ENCODE measurements around the gene IQCK. TPM values are rescaled to one million over a fixed set of nuclear protein-coding genes. Genes with fewer than 3 reads are reported as not detected.
A peak's percentile ranks its signal among the peaks of the same experiment; 100 is the strongest.

Gene IQCK
- total RNA-seq, 1 donor from 2014 or later, result 10.9 TPM

GRCh38 chr16:19802612-19803011 lies 84.5 kb downstream of the IQCK start:
- no peak for DNase-seq (ENCODE audit: low read depth in 2 of 2)

DNA sequence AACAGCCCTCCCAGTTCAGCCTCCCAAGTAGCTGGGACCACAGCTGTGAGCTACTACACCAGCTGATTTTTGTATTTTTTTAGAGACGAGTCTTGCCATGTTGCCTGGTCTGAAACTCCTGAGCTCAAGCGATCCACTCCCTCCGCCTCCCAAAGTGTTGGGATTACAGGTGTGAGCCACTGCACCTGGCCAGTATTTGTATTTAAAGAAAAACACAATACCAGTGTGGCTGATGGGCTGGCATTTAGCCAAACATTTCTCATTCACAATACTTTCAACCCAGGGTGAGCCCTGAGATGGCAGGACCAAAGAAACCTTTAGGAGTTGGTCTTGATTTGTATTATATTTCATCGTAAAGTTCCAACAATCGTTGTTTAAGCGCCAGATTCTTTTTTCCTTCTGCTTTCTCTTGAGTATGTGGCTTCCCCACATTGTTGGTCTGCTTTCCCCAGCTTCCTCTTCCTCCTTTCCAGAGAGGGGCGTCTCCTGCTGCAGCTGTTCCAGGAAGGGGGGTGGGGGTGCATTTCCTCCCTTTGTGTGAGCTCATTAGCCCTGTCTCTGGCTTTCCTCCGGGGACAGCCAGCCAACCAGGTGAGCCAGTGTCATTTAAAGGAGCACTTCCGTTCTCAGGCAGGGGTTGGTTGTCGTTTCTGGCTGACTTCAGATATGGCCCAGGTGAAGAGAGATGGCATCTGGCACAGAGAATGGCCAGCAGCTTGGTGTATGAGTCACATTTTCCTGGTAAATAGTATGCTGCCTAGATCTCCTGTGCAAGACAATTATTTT lies 86.7 kb downstream of the IQCK start:
- DNase-seq (ENCODE audit: low read depth in 2 of 2), result peak; percentile 93 to 99

- DNase-seq (ENCODE audit: low read depth in 2 of 2), result no peak
These were observed 87.5 kb downstream of the IQCK start for GRCh38 chr16:19805459-19806162.

- DNase-seq (ENCODE audit: low read depth in 2 of 2), result no peak
These were observed 90.1 kb downstream of the IQCK start for GRCh38 chr16:19808061-19808641.

DNA sequence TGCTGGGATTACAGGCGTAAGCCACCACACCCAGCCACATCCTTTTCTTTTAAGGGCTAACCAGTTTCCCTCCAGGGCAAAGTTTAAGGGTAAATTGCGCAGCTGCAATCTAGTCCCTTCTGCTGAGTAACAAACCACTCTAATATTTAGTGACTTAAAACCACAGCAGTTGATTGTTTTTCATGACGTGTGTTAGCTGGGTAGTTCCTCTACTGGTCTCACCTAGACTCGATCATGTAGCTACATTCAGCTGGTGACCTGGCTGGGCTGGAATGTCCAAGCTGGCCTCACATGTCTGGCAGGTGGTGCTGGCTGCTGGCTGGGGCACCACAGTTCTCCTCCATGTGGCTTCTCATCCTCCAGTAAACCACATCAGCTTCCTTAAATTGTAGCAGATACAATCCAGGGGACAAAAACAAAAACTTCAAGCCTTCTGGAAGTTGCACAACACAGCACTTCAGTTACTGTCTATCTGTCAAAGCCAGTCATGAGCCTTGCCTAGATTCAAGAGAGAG lies 91.1 kb downstream of the IQCK start:
- DNase-seq (ENCODE audit: low read depth in 2 of 2), result peak; percentile 27 to 37

GRCh38 chr16:19809693-19810092 lies 91.6 kb downstream of the IQCK start:
- no peak for DNase-seq (ENCODE audit: low read depth in 2 of 2)

DNA sequence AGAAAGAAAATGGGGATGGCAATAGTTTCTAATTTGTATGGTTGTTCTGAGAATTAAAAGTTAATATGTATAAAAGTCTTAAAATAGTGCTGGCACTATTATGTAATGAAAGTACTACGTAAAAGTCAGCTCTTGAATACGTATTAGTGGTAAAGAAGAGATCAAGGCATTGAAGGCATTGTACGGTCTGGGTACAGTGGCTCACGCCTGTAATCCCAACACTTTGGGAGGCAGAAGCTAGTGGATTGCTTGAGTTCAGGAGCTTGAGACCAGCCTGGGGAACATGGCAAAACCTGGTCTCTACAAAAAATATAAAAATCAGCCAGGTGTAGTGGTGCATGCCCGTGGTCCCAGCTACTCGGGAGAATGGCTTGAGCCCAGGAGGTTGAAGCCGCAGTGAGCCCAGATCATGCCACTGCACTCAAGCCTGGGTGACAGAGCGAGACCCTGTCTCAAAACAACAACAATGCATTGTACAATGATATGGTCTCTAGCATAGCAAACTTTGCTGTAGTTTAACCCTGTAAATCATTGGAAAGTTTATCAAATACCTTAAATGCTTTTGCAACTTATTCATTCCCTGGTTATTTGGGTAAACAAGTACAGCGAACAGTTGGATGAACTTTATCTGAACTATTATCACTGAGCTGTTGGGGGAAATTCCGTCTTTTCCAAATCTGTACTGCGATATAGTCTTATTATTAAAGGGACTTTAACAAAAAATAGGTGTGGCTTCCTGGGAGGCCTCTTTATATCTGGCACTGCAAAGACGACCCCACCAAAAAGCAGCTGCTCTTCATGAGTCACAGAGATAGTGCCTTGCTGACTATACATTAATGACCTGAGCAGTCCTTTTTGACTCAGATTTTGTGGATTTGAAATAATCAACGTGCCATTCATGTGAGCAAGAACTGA lies 93.0 kb downstream of the IQCK start:
- peak; percentile 65 to 77 for DNase-seq (ENCODE audit: low read depth in 2 of 2)

- DNase-seq (ENCODE audit: low read depth in 2 of 2), result no peak
These were observed 94.9 kb downstream of the IQCK start for GRCh38 chr16:19812986-19813385.

- no peak for DNase-seq (ENCODE audit: low read depth in 2 of 2)
These were observed 97.3 kb downstream of the IQCK start for GRCh38 chr16:19815418-19815817.

DNA sequence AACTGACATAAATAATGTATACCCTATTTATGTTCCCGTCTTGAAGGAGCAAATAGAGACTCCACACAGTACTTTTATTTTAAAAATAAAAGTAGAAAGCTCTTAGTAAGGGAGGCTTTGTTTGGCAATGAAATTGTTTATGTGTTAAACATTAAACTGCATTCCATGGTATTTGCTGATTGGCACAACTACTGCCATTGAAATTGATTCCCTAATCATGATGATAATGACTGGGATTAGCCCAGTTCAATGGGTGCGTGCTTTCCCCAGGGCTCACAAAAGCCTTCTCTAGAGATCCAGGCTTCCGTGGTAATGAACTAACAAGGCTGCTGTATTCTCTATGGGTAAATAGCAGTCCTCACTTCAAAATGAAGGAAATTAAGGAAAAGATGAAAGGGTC lies 99.1 kb downstream of the IQCK start:
- DNase-seq (ENCODE audit: low read depth in 2 of 2), result no peak

- no peak for DNase-seq (ENCODE audit: low read depth in 2 of 2)
These were observed 99.8 kb downstream of the IQCK start for GRCh38 chr16:19817875-19818274.

GRCh38 chr16:19822533-19822932 lies 104.5 kb downstream of the IQCK start:
- DNase-seq (ENCODE audit: low read depth in 2 of 2), result no peak

- DNase-seq (ENCODE audit: low read depth in 2 of 2), result no peak
These were observed 105.3 kb downstream of the IQCK start for GRCh38 chr16:19823322-19823721.

GRCh38 chr16:19824216-19824615 lies 106.1 kb downstream of the IQCK start:
- DNase-seq (ENCODE audit: low read depth in 2 of 2), result no peak

- no peak for DNase-seq (ENCODE audit: low read depth in 2 of 2)
These were observed 112.0 kb downstream of the IQCK start for GRCh38 chr16:19829844-19830692.

DNA sequence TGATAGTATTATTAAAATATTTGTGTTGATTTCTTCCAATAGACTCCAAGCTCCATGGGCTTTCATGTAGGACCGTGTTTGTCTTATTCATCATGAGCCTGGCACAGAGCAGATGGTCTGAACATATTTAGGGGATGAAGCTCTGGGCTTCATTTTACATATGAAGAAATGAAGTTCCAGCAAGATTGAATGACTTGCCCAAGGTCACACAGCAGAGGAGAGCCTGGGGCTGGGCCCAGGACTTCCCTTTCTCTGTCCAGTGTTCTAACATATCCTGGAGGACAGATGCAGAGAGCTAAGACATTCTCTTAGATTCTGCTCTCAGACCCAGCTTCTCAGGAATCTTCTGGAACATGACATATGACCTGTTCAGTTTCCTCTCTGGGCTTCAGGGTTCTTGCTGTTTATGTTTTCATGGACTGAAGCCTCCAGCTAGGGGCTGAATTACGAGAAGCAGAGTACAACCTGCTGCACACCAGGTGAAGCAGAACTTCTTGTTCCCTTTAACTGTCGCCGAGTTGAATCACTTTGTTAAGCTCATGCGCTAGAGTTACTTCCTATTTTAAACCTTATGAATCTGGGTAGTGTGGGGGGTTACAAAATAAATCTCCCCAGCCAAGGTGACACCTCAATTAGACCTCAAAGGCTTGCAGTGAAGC lies 113.0 kb downstream of the IQCK start:
- DNase-seq (ENCODE audit: low read depth in 2 of 2), result peak in 1 of 2 donors; percentile 83

- peak in 1 of 2 donors; percentile 84 for DNase-seq (ENCODE audit: low read depth in 2 of 2)
These were observed 113.6 kb downstream of the IQCK start for GRCh38 chr16:19831678-19832077.

- peak in 1 of 2 donors; percentile 38 for DNase-seq (ENCODE audit: low read depth in 2 of 2)
These were observed 115.1 kb downstream of the IQCK start for GRCh38 chr16:19833176-19833575.

GRCh38 chr16:19833581-19833980 lies 115.5 kb downstream of the IQCK start:
- DNase-seq (ENCODE audit: low read depth in 2 of 2), result no peak

DNA sequence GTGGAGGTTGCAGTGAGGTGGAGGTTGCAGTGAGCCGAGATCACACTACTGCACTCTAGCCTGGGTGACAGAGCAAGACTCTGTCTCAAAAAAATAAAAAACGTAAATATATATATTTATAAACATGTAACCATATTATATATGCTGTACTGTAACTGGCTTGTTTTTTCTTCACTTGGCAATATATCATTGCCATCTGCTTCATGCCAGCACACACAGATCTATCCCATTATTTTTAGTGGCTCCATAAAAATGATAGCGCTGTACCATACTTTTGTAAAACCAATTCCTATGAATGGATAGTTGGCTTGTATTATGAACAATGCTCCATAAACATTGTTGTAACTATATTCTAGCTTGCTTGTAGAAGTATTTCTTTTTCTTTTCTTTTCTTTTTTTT lies 117.1 kb downstream of the IQCK start:
- no peak for DNase-seq (ENCODE audit: low read depth in 2 of 2)
